LNCAP (cell line): ENCODE results near the gene CEMIP.

ENCODE experiments used
- TF ChIP-seq, protein P1 (sequence below): fragments of 450-650 bp; IDR thresholded peaks from 2 replicates; pipeline ENCODE4 v1.5.1; 2017; ENCODE audit warnings: mild to moderate bottlenecking

CEMIP gene

DNA sequence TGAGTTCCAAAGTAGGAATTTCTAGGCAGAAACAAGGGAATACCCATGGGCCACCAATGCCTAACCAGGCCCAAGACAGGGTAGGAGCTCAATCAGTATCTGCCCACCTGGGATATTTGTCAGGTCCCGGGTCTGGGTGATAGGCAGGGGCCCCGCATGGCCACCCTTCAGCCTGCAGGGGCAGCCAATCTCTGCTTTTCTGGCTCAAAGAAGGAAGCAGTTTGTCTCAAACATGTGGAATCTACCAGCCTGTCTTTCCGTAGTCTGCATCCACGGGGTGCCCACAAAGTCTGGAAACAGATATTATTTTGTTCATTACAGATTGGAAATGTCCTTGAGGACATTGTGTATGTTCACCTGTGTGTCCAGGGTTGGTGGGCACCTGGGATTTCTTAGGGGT, 56.2 kb downstream of the CEMIP start:
- TF ChIP-seq, protein P1, sequence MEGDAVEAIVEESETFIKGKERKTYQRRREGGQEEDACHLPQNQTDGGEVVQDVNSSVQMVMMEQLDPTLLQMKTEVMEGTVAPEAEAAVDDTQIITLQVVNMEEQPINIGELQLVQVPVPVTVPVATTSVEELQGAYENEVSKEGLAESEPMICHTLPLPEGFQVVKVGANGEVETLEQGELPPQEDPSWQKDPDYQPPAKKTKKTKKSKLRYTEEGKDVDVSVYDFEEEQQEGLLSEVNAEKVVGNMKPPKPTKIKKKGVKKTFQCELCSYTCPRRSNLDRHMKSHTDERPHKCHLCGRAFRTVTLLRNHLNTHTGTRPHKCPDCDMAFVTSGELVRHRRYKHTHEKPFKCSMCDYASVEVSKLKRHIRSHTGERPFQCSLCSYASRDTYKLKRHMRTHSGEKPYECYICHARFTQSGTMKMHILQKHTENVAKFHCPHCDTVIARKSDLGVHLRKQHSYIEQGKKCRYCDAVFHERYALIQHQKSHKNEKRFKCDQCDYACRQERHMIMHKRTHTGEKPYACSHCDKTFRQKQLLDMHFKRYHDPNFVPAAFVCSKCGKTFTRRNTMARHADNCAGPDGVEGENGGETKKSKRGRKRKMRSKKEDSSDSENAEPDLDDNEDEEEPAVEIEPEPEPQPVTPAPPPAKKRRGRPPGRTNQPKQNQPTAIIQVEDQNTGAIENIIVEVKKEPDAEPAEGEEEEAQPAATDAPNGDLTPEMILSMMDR: no peak

DNA sequence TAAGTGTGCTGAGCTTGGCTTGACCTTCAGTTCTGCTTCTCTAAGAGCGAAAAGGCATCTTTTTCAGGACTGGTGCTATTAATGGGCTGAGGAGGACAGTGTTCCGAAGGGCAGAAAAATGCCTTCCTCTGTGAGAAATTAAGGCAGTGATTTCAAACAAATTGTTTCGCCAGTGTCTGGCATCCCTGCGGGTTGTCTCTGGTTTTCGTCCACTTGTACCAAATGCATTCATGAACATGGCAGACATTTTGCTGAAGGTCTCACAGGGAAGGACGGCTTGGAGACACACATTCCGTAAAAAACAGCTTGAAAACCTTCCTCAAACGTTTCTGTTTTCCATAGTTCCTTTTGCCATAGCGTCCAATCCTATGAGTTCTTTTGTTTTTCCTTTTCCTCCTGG, 57.1 kb downstream of the CEMIP start:
- TF ChIP-seq, protein P1: no peak

DNA sequence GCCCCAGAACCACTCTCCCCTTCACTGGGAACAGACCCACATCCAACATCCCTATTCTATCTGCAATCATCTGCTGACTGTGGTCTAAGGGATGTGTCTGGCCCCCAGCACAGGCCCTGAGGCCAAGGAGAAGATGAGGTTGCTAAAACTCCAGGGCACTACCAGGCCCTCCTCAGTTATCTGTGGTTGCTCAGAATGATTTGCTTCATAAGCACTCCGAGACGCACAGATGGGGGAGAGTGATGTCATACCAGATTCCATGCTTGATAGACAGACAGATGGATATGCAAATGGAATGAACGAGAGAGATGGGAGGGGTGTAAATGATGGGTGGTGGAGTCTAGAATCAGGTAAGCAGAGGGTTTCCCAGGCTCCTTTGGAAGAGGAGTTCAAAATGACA, 57.8 kb downstream of the CEMIP start:
- TF ChIP-seq, protein P1: no peak

DNA sequence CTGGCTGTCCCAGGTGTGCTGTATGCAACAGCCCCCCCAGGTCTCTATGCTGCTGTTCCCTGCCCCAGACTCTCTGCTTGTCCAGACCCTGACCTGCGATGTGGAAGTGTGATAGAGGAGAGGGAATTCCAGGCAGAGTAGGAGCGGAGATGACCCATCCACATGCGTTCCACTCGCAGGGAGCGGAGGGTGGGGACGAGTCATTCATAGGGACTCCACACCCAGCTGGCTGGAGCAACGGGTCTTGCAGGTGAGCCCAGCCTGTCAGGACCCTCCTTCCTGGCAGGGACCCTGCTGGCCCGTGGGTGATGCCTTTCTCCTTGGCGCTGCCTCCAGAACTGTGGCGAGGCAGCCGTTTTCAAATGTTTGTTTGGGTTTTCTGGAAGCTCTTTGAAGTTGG, 58.8 kb downstream of the CEMIP start:
- TF ChIP-seq, protein P1: no peak

DNA sequence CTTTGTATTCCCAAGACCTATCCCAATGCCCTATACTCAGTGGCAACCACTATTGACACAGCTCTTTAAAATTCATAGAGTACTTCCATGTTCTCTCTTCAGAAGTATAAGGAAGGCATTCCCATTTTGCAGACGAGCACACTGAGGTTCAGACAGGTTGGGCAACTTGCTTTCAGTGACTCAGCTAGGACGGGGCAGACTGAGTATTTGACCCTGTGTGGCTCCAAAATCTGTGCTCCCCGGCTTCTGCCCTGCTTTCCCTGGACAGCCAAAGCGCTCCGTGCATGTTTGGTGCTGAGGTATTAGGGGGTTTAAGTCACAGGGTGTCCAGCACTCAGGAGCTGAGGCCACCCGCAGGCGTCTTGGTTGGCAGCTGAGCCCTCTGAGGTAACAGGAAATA, 59.5 kb downstream of the CEMIP start:
- TF ChIP-seq, protein P1: no peak

DNA sequence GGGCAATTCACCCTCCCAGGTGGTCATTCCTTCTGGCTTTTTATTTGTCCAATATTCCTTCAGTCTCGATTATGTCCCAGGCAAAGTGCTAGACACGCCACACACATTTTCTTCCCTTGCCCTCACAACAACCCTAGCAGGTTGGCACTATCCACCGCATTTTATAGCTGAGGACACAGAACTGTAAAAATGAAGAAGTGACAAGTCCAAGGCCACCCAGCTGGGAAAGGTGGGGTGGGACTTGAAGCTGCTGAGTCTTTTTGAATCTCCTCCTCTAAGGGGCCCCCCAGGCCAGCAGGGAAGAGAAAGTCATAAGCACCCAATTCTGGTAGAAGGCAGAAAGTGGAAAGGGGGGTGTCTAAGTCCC, 60.6 kb downstream of the CEMIP start:
- TF ChIP-seq, protein P1: no peak

DNA sequence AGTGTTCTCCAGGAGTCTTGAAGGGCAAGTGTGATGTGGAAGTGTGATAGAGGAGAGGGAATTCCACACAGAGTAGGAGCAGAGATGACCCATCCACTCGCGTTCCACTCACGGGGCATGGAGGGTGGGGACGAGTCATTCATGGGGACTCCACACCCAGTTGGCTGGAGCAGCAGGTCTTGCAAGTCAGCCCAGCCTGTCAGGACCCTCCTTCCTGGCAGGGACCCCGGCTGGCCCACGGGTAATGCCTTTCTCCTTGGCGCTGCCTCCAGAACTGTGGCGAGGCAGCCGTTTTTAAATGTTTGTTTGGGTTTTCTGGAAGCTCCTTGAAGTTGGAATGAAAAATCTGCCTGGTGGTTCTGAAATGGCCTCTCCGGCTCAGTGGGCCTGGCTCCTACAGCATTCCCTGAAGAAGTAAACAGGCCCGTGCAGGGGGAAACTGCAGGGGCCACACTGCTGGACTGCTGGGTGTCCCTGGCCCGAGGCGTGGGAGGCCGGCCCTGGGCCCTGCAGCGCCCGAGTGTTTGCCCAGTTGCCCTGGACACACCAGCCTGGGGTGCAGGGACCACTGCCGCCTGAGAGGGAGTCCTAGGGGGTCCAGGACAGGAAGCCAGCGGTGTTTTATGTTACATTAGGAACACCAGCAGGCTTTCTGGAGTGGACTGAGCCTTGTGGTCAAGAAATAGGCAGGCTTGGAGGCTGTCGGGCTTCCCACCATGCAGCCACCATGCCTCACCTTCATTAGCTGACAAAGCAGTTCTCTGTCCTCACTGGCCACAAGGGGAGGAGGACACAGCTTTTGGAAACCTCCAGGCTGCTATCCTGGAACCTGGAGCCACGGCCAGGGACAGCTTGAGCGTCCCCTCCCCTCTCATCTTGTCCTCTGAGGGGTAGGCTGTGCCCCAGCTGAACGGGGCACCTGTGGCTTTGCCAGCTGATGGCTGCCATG, 61.3 kb downstream of the CEMIP start:
- TF ChIP-seq, protein P1: no peak
